Aorta (tissue), 5 donors: ENCODE results near the gene NHERF1. TPM values are rescaled to one million over a fixed set of nuclear protein-coding genes. Genes with fewer than 3 reads are reported as not detected.

Experiments used
- ATAC-seq: fragments of 200-7000 bp; cut with Tn5 transposase; one replicate; pipeline ENCODE4 v1.9.1; 2022; ENCODE audit warnings: moderate library complexity; ENCODE audit not compliant: low FRiP score
- DNase-seq, 2 donors: peaks; one replicate each; pipeline ENCODE4 v3.0.0-alpha.2; 2020
- H3K27ac ChIP-seq, 2 donors: one replicate each; pipeline ENCODE4 v1.5.1; 2013; ENCODE audit warnings: low read length in 2 of 2, mild to moderate bottlenecking in 2 of 2, moderate library complexity in 2 of 2, control low read depth in 1 of 2, inconsistent platforms in 1 of 2, low read depth in 1 of 2
- H3K27me3 ChIP-seq, 2 donors: one replicate each; pipeline ENCODE4 v1.6.1; 2013; ENCODE audit warnings: control low read depth in 1 of 2, low read length in 1 of 2, mild to moderate bottlenecking in 1 of 2, moderate library complexity in 1 of 2; ENCODE audit not compliant: insufficient read depth in 2 of 2, control insufficient read depth in 1 of 2
- H3K36me3 ChIP-seq, 2 donors: one replicate each; pipeline ENCODE4 v1.6.1; 2013; ENCODE audit warnings: control low read depth in 1 of 2, low read length in 1 of 2, mild to moderate bottlenecking in 1 of 2; ENCODE audit not compliant: insufficient read depth in 2 of 2, control insufficient read depth in 1 of 2
- H3K4me1 ChIP-seq, 2 donors: one replicate each; pipeline ENCODE4 v1.6.1; 2013; ENCODE audit warnings: low read length in 2 of 2, control low read depth in 1 of 2, mild to moderate bottlenecking in 1 of 2, moderate library complexity in 1 of 2; ENCODE audit not compliant: insufficient read depth in 2 of 2, control insufficient read depth in 1 of 2
- H3K4me3 ChIP-seq, 2 donors: one replicate each; pipeline ENCODE4 v1.5.1; 2013; ENCODE audit warnings: low read length in 2 of 2, control low read depth in 1 of 2, mild to moderate bottlenecking in 1 of 2
- H3K9me3 ChIP-seq: one replicate; pipeline ENCODE4 v1.6.1; 2013; ENCODE audit warnings: mild to moderate bottlenecking, low read length; ENCODE audit not compliant: control insufficient read depth
- WGBS, 2 donors: extraction: QIAGEN DNeasy Blood & Tissue Kit; methylation state at CpG; one replicate each; pipeline ENCODE4 v1.1.7; 2013; 5-methylcytosine and 5-hydroxymethylcytosine counted together
- intact Hi-C, 2 donors: fragments of 100-400 bp; cut with DNase I; formaldehyde crosslinking; loops; one replicate each; pipeline versions ENCODE4 v1.14.2 to v1.15.0; 2022
- polyA plus RNA-seq, 2 donors: library from polyadenylated mRNA; stranded (reverse); fragments of 200-250 nt; gene quantifications; one replicate each; pipeline ENCODE4 v1.2.3, GENCODE V29; 2013
- total RNA-seq, 2 donors: library from RNA; stranded (reverse); fragmentation: NEBNext Ultra II Directional; extraction: Animal tissue kit (Norgen Biotek cat#: 25700); gene quantifications; one replicate each; pipeline ENCODE4 v1.2.1, GENCODE V29; 2021
- donor health status: healthy with polysubstance abuse.
- donor health status: Bipolar disorder and iron deficiency.
- donor health status: DM: no; HTN: no; CAD: no.
- donor health status: DM: no; HTN: no; CAD: no.
- donor health status: DM: yes; HTN: yes; CAD: no.

NHERF1 gene
- total and polyA plus RNA-seq, 4 donors: 10.6 to 84.4 (median 19.4) TPM

DNA sequence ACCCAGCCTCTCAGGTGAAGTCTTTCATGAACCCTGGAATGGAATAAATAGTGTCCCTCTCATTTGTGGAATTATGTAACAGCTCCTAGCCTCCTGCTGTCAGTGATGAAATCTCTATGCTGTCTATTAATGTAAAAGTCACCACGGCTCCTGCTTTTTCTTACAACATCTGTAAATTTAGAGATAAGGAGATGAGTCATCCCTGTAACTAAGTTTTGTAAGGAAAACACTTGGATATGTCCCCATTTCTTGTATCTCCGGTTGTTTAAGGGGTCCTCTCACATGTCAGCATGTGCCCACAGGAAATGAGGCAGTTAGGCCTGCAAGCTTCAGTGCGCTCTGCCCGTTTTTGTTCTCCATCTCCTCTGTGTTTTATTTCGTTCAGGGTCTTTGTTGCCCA lies 30.5 kb downstream of the NHERF1 start:
- no peak overlapping the region for H3K4me3 ChIP-seq
- no peaks in the 10 kb centered on the region for H3K36me3 ChIP-seq
- 62 to 63% methylated on average over 5 of the region's 5 CpGs for WGBS, 2 donors
- ATAC-seq (no peak), DNase-seq (no peak)
- no peak overlapping the region for H3K27ac ChIP-seq
- no peaks in the 10 kb centered on the region for H3K4me1 ChIP-seq
- H3K27me3 ChIP-seq: no peaks in the 10 kb centered on the region
- no peaks in the 10 kb centered on the region for H3K9me3 ChIP-seq
- intact Hi-C loops: loop anchor here (5.0 kb wide), 2 partner anchors 37 to 88 kb away; no protein-coding TSS in a partner anchor

DNA sequence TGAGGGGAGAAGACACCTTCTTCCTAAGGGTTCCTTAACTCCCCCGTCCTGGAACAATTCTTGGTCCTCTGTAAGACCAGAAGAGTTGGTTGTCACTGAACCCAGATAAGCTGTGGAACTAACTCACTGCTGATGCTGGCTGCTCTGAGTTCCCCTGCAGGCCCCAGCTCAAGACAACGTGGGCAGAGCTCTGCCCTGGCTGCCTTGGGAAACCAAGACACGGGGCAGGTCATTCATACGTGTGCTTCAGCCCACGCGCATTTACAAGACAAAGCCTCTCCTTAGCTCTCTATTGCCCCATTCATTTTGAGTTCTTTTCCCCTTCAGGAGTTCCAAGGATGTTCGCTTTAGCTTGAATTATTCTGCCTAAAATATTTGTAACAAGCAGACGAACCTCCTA lies 31.1 kb downstream of the NHERF1 start:
- Histone ChIP-seq H3K27me3 (no peaks in the 10 kb centered on the region), H3K27ac (no peak overlapping the region), H3K4me3 (no peak overlapping the region), H3K9me3 (no peaks in the 10 kb centered on the region), H3K4me1 (no peaks in the 10 kb centered on the region), H3K36me3 (no peaks in the 10 kb centered on the region)
- intact Hi-C loops: loop anchor here (5.0 kb wide), 2 partner anchors 37 to 88 kb away; no protein-coding TSS in a partner anchor
- 88 to 90% methylated on average over 8 of the region's 8 CpGs for WGBS, 2 donors
- no peak for ATAC-seq
- DNase-seq: no peak

DNA sequence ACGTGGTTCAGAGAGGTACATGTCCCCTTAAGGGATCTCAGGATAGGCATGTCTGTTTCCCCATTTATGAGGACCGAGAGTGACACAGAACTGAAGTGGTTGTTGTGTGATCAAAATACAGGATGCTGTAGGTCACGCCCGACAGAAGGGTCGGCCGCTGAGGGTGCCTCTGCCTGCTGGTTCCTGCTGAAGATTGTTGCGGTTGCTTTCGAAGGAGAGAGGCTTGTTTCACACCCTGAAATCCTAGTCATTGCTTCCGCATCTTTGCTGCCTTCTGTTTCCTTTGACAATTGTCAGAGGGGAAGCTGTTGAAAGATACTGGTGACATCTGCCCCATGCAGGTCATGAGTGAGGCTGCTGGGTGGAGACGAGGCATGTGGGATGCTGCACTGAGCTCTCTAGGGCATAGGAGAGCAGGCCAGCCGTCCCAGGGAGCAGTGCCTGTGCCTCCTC lies 31.5 kb downstream of the NHERF1 start:
- H3K27me3 ChIP-seq: no peaks in the 10 kb centered on the region
- DNase-seq (peak in 1 of 2 donors; percentile 81), ATAC-seq (no peak)
- H3K4me3 ChIP-seq: no peak overlapping the region
- 83 to 91% methylated on average over 11 of the region's 11 CpGs for WGBS, 2 donors
- H3K4me1 ChIP-seq: no peaks in the 10 kb centered on the region
- no peak overlapping the region for H3K27ac ChIP-seq
- intact Hi-C loops: loop anchor here (5.0 kb wide), 2 partner anchors 38 to 87 kb away; no protein-coding TSS in a partner anchor
- H3K36me3 ChIP-seq: no peaks in the 10 kb centered on the region
- no peaks in the 10 kb centered on the region for H3K9me3 ChIP-seq

DNA sequence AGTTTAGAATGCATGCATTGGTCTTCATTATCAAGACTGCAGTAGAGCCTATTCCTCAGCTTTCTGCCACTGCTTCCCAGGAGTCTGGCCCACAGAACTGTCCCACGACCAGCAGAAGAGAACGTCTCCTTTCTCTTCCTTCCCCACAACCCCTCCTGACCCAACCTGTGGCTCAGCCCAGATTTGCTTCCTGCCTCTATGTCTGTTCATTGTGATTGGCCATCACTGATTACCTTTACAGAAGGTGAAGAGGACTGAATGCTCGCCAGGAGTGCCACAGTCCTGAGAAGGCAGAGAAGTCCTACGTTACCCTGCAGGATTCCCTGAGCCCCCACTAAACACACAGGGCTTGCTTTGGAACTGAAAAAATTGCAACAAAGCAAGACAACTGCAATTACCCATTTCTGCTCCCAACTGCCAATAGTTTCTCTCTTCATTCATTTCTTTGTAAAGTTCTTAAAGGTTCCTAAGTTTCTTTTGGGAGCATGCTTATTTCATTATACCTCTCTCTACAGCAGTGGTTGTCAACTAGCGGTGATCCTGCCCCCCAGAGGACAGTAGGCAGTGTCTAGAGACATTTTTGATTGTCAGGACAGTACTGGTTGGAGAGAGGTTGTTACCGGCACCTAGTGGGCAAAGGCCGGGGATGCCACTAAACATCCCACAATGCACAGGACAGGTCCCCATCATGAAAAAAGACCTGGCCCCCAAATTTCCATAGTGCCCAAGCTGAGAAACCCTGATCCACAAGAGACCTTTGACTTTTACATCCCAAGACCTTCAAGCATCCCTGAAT lies 32.2 kb downstream of the NHERF1 start:
- no peak for ATAC-seq
- intact Hi-C loops: no loop called here
- WGBS, 2 donors: 73 to 74% methylated on average over 7 of the region's 7 CpGs

DNA sequence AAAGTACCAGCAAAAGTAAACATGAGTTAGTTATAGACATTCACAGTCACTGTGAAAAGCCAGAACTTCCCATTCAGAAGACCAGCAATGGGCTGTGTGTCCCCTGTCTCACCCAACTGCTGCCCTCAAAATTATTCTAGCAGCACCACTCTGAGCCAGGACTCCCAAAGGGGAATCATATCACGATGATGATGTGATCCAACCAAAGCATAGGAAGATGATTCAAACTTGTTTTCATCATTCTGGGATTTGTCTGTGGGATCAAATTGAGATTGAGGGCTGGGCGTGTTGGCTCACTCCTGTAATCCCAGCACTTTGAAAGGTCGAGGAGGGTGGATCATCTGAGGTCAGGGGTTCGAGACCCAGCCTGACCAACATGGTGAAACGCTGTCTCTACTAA lies 34.1 kb downstream of the NHERF1 start:
- H3K4me1 ChIP-seq: no peaks in the 10 kb centered on the region
- DNase-seq (no peak), ATAC-seq (no peak)
- H3K4me3 ChIP-seq: no peak overlapping the region
- 88 to 91% methylated on average over 5 of the region's 5 CpGs for WGBS, 2 donors
- intact Hi-C loops: no loop called here
- H3K36me3 ChIP-seq: no peaks in the 10 kb centered on the region
- no peaks in the 10 kb centered on the region for H3K9me3 ChIP-seq
- H3K27ac ChIP-seq: no peak overlapping the region
- no peaks in the 10 kb centered on the region for H3K27me3 ChIP-seq

More for the DNA sequence above, 32.2 kb downstream of the NHERF1 start:
- no peak for DNase-seq
- H3K27ac ChIP-seq: no peak overlapping the region
- H3K27me3 ChIP-seq: no peaks in the 10 kb centered on the region
- no peaks in the 10 kb centered on the region for H3K4me1 ChIP-seq
- H3K4me3 ChIP-seq: no peak overlapping the region
- no peaks in the 10 kb centered on the region for H3K36me3 ChIP-seq
- no peaks in the 10 kb centered on the region for H3K9me3 ChIP-seq

DNA sequence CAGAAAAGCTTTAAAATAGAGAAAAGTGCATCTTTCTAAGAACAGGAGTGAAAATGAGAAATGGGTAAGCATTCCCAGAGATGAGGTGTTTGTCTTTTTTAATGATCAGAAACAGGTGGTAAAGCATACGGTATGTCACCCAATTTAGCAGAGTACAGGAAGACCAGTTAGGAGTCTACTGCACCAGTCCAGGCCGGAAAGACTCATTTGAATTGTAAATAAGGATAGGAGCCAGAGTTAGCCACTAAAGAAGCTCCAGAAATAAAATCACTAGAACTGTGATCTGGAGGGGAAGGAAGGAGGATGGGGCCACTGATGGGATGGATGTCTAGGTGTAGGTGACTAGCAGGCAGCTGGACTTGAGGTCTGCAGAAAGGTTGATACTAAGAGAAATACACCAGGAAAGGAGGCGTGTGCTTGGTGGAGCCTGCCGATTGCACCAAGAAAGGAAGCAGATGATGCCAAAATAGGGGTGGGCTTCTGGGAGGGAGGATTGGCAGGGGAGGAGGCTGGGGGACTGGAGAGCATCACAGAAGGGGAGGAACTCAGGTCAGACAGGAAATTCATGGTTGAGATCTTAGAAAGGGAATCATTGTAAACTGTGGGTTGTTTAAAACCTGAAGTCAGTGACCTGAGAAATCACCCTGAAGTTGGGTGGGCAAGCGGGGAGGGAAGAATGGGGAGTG lies 35.8 kb downstream of the NHERF1 start:
- DNase-seq (no peak), ATAC-seq (no peak)
- WGBS, 2 donors: 83 to 85% methylated on average over 5 of the region's 5 CpGs
- Histone ChIP-seq H3K27me3 (no peaks in the 10 kb centered on the region), H3K9me3 (no peaks in the 10 kb centered on the region), H3K36me3 (no peaks in the 10 kb centered on the region), H3K27ac (no peak overlapping the region), H3K4me3 (no peak overlapping the region), H3K4me1 (no peaks in the 10 kb centered on the region)
- intact Hi-C loops: no loop called here

DNA sequence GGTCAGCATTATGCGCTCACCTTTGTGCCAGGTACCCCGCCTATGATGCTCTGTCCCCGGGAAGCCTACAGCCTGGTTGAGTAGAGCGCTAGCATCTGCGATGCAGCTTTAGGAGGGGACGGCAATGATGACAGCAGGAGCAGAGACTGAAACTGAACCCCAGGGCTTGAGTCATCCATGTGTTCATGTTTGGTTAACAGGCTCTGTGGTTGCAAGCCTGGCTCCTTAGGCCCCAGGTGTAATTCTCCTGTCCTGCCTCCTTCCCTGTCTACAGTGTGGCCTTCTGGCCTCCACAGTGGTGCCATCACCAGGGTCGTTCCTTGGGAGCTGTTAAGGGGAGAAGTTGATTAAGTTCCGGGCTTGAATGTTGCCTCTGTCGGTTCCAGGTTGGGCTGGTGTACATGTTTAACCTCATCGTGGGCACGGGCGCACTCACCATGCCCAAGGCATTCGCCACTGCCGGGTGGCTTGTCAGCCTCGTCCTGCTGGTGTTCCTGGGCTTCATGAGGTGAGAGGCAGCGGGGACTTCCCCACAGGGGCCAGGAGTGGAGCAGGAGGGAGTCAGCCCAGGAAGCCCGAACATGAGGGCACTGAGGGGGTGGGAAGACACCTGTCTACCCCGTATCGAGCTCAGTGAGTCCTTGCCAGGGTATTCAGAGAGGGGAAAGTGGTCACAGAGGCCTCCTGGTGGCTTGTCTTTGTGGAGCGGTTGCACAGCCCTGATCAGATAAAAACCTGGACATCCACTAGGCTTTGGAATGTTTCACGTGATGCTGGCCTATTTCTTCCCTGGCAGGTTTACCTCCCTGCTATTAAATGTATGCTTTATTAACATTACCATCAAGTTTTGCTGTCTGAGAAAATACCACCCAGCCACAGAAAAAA lies 36.9 kb downstream of the NHERF1 start:
- intact Hi-C loops: no loop called here
- WGBS, 2 donors: 81 to 86% methylated on average over 21 of the region's 21 CpGs
- DNase-seq (no peak), ATAC-seq (no peak)
- Histone ChIP-seq H3K4me1 (no peaks in the 10 kb centered on the region), H3K27me3 (no peaks in the 10 kb centered on the region), H3K9me3 (no peaks in the 10 kb centered on the region), H3K27ac (no peak overlapping the region), H3K4me3 (no peak overlapping the region), H3K36me3 (no peaks in the 10 kb centered on the region)

DNA sequence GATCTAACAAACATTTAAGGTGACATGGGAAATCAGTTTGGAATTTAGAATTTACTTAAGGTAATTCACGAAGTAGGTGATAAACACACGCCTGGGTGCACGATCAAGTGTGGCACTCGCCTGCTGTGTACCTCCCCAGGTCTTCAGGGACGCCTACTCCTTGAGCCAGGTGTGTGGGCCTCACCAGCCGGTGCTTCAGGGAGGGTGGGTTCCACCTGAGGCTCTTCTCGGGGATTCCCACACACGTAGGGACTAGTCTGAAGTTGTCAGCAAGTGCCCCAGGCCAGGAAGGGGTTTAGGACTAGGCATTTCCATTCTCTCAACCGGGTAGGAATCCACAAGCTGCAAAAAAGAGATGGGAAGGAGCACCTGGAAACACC lies 37.5 kb downstream of the NHERF1 start:
- no peak for DNase-seq
- intact Hi-C loops: no loop called here
- Histone ChIP-seq H3K27ac (no peak overlapping the region), H3K4me3 (no peak overlapping the region), H3K9me3 (no peaks in the 10 kb centered on the region), H3K36me3 (no peaks in the 10 kb centered on the region), H3K4me1 (no peaks in the 10 kb centered on the region), H3K27me3 (no peaks in the 10 kb centered on the region)
- no peak for ATAC-seq
- WGBS, 2 donors: 92 to 95% methylated on average over 9 of the region's 9 CpGs
